NT2/D1 (cell line): ENCODE data around the gene RAB37.

Experiments used
- DNase-seq: peaks from one replicate; pipeline ENCODE4 v3.0.0-alpha.2; 2011; ENCODE audit warnings: low read depth, low spot score
- H3K27me3 ChIP-seq: 2 replicates; pipeline ENCODE4 v1.6.0; 2011; ENCODE audit warnings: mild to moderate bottlenecking; ENCODE audit not compliant: insufficient read length, insufficient read depth
- H3K36me3 ChIP-seq: 2 replicates; pipeline ENCODE4 v1.6.1; 2011; ENCODE audit warnings: mild to moderate bottlenecking, low read length, mixed read lengths; ENCODE audit not compliant: insufficient read depth, insufficient read length
- H3K4me1 ChIP-seq: 2 replicates; pipeline ENCODE4 v1.5.1; 2011; ENCODE audit not compliant: insufficient read depth, insufficient read length
- H3K4me3 ChIP-seq: 2 replicates; pipeline ENCODE4 v1.5.1; 2011; ENCODE audit warnings: low read depth; ENCODE audit not compliant: insufficient read length
- H3K9ac ChIP-seq: 2 replicates; pipeline ENCODE4 v1.6.0; 2011; ENCODE audit warnings: low read depth; ENCODE audit not compliant: insufficient read length
- H3K9me3 ChIP-seq: 2 replicates; pipeline ENCODE4 v1.5.1; 2011; ENCODE audit warnings: mild to moderate bottlenecking, low read length; ENCODE audit not compliant: insufficient read depth
- SUZ12 ChIP-seq: IDR thresholded peaks from 2 replicates; pipeline ENCODE4 v1.6.1; 2011; ENCODE audit not compliant: insufficient read length, insufficient read depth; ENCODE audit errors: extremely low read depth
- YY1 ChIP-seq: IDR thresholded peaks from 2 replicates; pipeline ENCODE4 v1.6.1; 2011; ENCODE audit not compliant: insufficient read length, insufficient read depth
- ZNF274 ChIP-seq: IDR thresholded peaks from 2 replicates; pipeline ENCODE4 v1.6.1; 2011; ENCODE audit warnings: mild to moderate bottlenecking, low read depth, low read length

Gene RAB37

GRCh38 chr17:74740641-74741387, 3.8 kb downstream of the RAB37 start:
- Histone ChIP-seq H3K9ac (no peak overlapping the region), H3K36me3 (no peaks in the 10 kb centered on the region), H3K27me3 (no peaks in the 10 kb centered on the region), H3K4me3 (no peak overlapping the region), H3K9me3 (no peaks in the 10 kb centered on the region), H3K4me1 (peaks cover 17% of the 10 kb centered on the region)
- TF ChIP-seq ZNF274 (no peak), SUZ12 (no peak), YY1 (no peak)
- DNase-seq, result no peak

GRCh38 chr17:74742153-74742515, 5.1 kb downstream of the RAB37 start:
- TF ChIP-seq ZNF274 (no peak), SUZ12 (no peak), YY1 (no peak)
- no peaks in the 10 kb centered on the region for H3K36me3 ChIP-seq
- H3K27me3 ChIP-seq, result no peaks in the 10 kb centered on the region
- no peak overlapping the region for H3K9ac ChIP-seq
- DNase-seq, result no peak
- peaks cover 28% of the 10 kb centered on the region for H3K4me1 ChIP-seq
- H3K9me3 ChIP-seq, result no peaks in the 10 kb centered on the region
- no peak overlapping the region for H3K4me3 ChIP-seq

- Histone ChIP-seq H3K9me3 (no peaks in the 10 kb centered on the region), H3K4me1 (peaks cover 33% of the 10 kb centered on the region), H3K4me3 (no peak overlapping the region), H3K9ac (no peak overlapping the region), H3K36me3 (no peaks in the 10 kb centered on the region), H3K27me3 (no peaks in the 10 kb centered on the region)
- DNase-seq, result no peak
- no peak for TF ChIP-seq ZNF274
- TF ChIP-seq YY1, result no peak
- no peak for TF ChIP-seq SUZ12
Observed at GRCh38 chr17:74742978-74743545, 6.0 kb downstream of the RAB37 start.

- H3K27me3 ChIP-seq, result no peaks in the 10 kb centered on the region
- no peaks in the 10 kb centered on the region for H3K36me3 ChIP-seq
- no peak for TF ChIP-seq SUZ12
- no peak for TF ChIP-seq YY1
- no peak for TF ChIP-seq ZNF274
- no peak overlapping the region for H3K9ac ChIP-seq
- no peak for DNase-seq
- peaks cover 27% of the 10 kb centered on the region for H3K4me1 ChIP-seq
- H3K4me3 ChIP-seq, result no peak overlapping the region
- no peaks in the 10 kb centered on the region for H3K9me3 ChIP-seq
Observed at GRCh38 chr17:74743755-74744154, 6.7 kb downstream of the RAB37 start.

GRCh38 chr17:74744349-74744713, 7.3 kb downstream of the RAB37 start:
- Histone ChIP-seq H3K9me3 (no peaks in the 10 kb centered on the region), H3K36me3 (no peaks in the 10 kb centered on the region), H3K27me3 (no peaks in the 10 kb centered on the region), H3K4me3 (no peak overlapping the region), H3K4me1 (peaks cover 26% of the 10 kb centered on the region), H3K9ac (no peak overlapping the region)
- TF ChIP-seq YY1 (no peak), SUZ12 (no peak), ZNF274 (no peak)
- no peak for DNase-seq

- Histone ChIP-seq H3K9ac (no peak overlapping the region), H3K9me3 (no peaks in the 10 kb centered on the region), H3K27me3 (no peaks in the 10 kb centered on the region), H3K36me3 (no peaks in the 10 kb centered on the region), H3K4me3 (no peak overlapping the region), H3K4me1 (peaks cover 26% of the 10 kb centered on the region)
- TF ChIP-seq SUZ12, result no peak
- no peak for TF ChIP-seq YY1
- DNase-seq, result no peak
Observed at GRCh38 chr17:74744714-74745547, 7.9 kb downstream of the RAB37 start.

- TF ChIP-seq YY1, result no peak
- no peaks in the 10 kb centered on the region for H3K27me3 ChIP-seq
- H3K4me1 ChIP-seq, result peaks cover 31% of the 10 kb centered on the region
- H3K9me3 ChIP-seq, result no peaks in the 10 kb centered on the region
- H3K36me3 ChIP-seq, result peaks cover under 1% of the 10 kb centered on the region
- DNase-seq, result no peak
- H3K9ac ChIP-seq, result peak overlapping the region; percentile 12
- no peak overlapping the region for H3K4me3 ChIP-seq
Observed at GRCh38 chr17:74745548-74746177, 8.6 kb downstream of the RAB37 start.
